ENCODE results near the gene IRF8. TPM values are rescaled to one million over a fixed set of nuclear protein-coding genes. Genes with fewer than 3 reads are reported as not detected.

The IRF8 gene
- total RNA-seq, 1 donor from 2014 or later: 0.59 TPM

- peaks cover 8% of the 10 kb centered on the region for H3K9me3 Mint-ChIP-seq (ENCODE audit: unreplicated experiment)
- TF ChIP-seq EZH2 (IDR thresholded peaks at IDR 0.05; ENCODE audit: insufficient read depth, low read length): no peak
- no peak for TF ChIP-seq CTCF (IDR thresholded peaks at IDR 0.05; ENCODE audit: insufficient read depth, low read depth, low read length)
- Histone ChIP-seq H3K79me2 (ENCODE audit: insufficient read depth, low read length) (no peaks in the 10 kb centered on the region), H3K36me3 (ENCODE audit: insufficient read depth, low read length) (no peaks in the 10 kb centered on the region), H3K4me1 (ENCODE audit: insufficient read depth, low read length) (peaks cover 13% of the 10 kb centered on the region), H2AFZ (ENCODE audit: low read depth, low read length) (no peak overlapping the region), H3K27me3 (ENCODE audit: insufficient read depth, low read length) (peaks cover 10% of the 10 kb centered on the region), H3K4me3 (ENCODE audit: insufficient read depth, low read depth, low read length) (no peak overlapping the region), H3K4me2 (ENCODE audit: low read length) (peak overlapping the region; percentile 64), H3K27ac (ENCODE audit: low read depth, low read length) (no peak overlapping the region), H3K9ac (ENCODE audit: low read length) (no peak overlapping the region), H4K20me1 (ENCODE audit: insufficient read depth, low read length) (no peaks in the 10 kb centered on the region), H3K9me3 (ENCODE audit: insufficient read depth, low read depth, low read length) (no peaks in the 10 kb centered on the region)
- no peak for FAIRE-seq
- H3K36me3 Mint-ChIP-seq (ENCODE audit: low read depth, unreplicated experiment): peaks cover 3% of the 10 kb centered on the region
- peak overlapping the region; percentile 45 for H3K4me3 Mint-ChIP-seq (ENCODE audit: unreplicated experiment)
- DNase-seq (ENCODE audit: low read depth): no peak
- H3K27me3 Mint-ChIP-seq (ENCODE audit: low read depth, unreplicated experiment): peaks cover 40% of the 10 kb centered on the region
- peaks cover 39% of the 10 kb centered on the region for H3K4me1 Mint-ChIP-seq (ENCODE audit: low read depth, unreplicated experiment)
- H3K27ac Mint-ChIP-seq (ENCODE audit: unreplicated experiment): peak overlapping the region; percentile 83
Observed at GRCh38 chr16:85970016-85970733, 71.2 kb downstream of the IRF8 start.

GRCh38 chr16:85970738-85971137, 71.8 kb downstream of the IRF8 start:
- Mint-ChIP-seq H3K27me3 (ENCODE audit: low read depth, unreplicated experiment) (peaks cover 34% of the 10 kb centered on the region), H3K9me3 (ENCODE audit: unreplicated experiment) (peaks cover 8% of the 10 kb centered on the region), H3K27ac (ENCODE audit: unreplicated experiment) (peak overlapping the region; percentile 83), H3K4me1 (ENCODE audit: low read depth, unreplicated experiment) (peaks cover 39% of the 10 kb centered on the region), H3K4me3 (ENCODE audit: unreplicated experiment) (no peak overlapping the region), H3K36me3 (ENCODE audit: low read depth, unreplicated experiment) (peaks cover 3% of the 10 kb centered on the region)
- Histone ChIP-seq H4K20me1 (ENCODE audit: insufficient read depth, low read length) (no peaks in the 10 kb centered on the region), H3K27ac (ENCODE audit: low read depth, low read length) (no peak overlapping the region), H3K4me1 (ENCODE audit: insufficient read depth, low read length) (peaks cover 13% of the 10 kb centered on the region), H3K4me3 (ENCODE audit: insufficient read depth, low read depth, low read length) (no peak overlapping the region), H2AFZ (ENCODE audit: low read depth, low read length) (no peak overlapping the region), H3K9ac (ENCODE audit: low read length) (no peak overlapping the region), H3K36me3 (ENCODE audit: insufficient read depth, low read length) (no peaks in the 10 kb centered on the region), H3K79me2 (ENCODE audit: insufficient read depth, low read length) (no peaks in the 10 kb centered on the region), H3K4me2 (ENCODE audit: low read length) (no peak overlapping the region), H3K27me3 (ENCODE audit: insufficient read depth, low read length) (peaks cover 14% of the 10 kb centered on the region), H3K9me3 (ENCODE audit: insufficient read depth, low read depth, low read length) (no peaks in the 10 kb centered on the region)
- TF ChIP-seq EZH2 (IDR thresholded peaks at IDR 0.05; ENCODE audit: insufficient read depth, low read length) (no peak), CTCF (IDR thresholded peaks at IDR 0.05; ENCODE audit: insufficient read depth, low read depth, low read length) (no peak)
- FAIRE-seq (no peak), DNase-seq (ENCODE audit: low read depth) (peak; percentile 66)

Small RNAs within 50 kb of the gene (microRNA-seq; reads per million reads assigned to microRNA genes)
- gene MIR6774: not detected

Other genes starting within 250 kb of the IRF8 start
- gene GINS2, start 210.2 kb upstream of the IRF8 start, total RNA-seq: 2.2 and 3.4 TPM in 2 replicates
- 2.6 and 4.7 TPM in 2 replicates for gene C16orf74, start 148.1 kb upstream of the IRF8 start, total RNA-seq
- gene EMC8, start 99.6 kb upstream of the IRF8 start, total RNA-seq: 41.3 and 42.7 TPM in 2 replicates
- gene COX4I1, start 99.5 kb upstream of the IRF8 start, total RNA-seq: 453 and 459 TPM in 2 replicates

All from astrocyte (in vitro differentiated cells and primary cell).